GM18867 (cell line): Measurements from ENCODE around the gene LBHD1.
"Not testable (repeated sequence)": the region's sequence is repeated elsewhere in the genome, so short reads cannot be mapped to it uniquely, and the experiment has no call there.

Experiments
- ATAC-seq: cut with Tn5 transposase; IDR thresholded peaks from one replicate; pipeline ENCODE4 v1.9.1; 2021; ENCODE audit warnings: mild to moderate bottlenecking, moderate library complexity; ENCODE audit not compliant: unreplicated experiment

LBHD1 gene

GRCh38 chr11:62671608-62672389 lies at the start of gene LBHD1, which contains the start of gene UQCC3:
Gene LBHD1 (minus strand): TSS chr11:62672267. CDS start chr11:62670031, 2,236 bp downstream.
Gene UQCC3 (plus strand): TSS chr11:62671673. CDS start chr11:62671746, 73 bp downstream.
- peak; percentile 60 for ATAC-seq

- ATAC-seq, result no peak
Measured at GRCh38 chr11:62719302-62719978, 47.4 kb upstream of the LBHD1 start.

- no peak for ATAC-seq
Measured at GRCh38 chr11:62716816-62717215, 44.7 kb upstream of the LBHD1 start.

- no peak for ATAC-seq
Measured at GRCh38 chr11:62716206-62716605, 44.1 kb upstream of the LBHD1 start.

- ATAC-seq, result no peak
Measured at GRCh38 chr11:62715150-62716130, 43.4 kb upstream of the LBHD1 start.

- ATAC-seq, result no peak
Measured at GRCh38 chr11:62713343-62713742, 41.3 kb upstream of the LBHD1 start.

DNA sequence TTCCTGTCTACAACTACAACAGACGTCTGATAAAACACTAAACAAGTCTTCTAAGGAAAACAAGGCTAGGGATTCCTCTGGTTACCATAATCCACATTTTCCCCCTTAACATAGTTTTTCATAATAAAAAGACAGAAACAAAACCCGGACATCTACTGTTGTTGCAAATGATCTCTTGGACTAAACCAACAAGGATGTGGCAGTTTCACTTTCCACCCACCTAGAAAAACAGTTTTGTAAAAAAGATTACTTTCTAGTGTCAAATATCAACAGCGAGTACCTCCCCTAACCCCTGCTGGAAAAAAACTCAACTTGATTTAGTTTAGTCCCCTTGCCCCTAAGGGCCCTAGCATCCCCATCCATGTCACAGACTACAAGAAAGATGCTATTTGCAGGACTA lies 40.8 kb upstream of the LBHD1 start:
- ATAC-seq, result no peak

GRCh38 chr11:62712276-62712812 lies 40.3 kb upstream of the LBHD1 start:
- ATAC-seq, result no peak

GRCh38 chr11:62710001-62710345 lies 37.9 kb upstream of the LBHD1 start:
- no peak for ATAC-seq

DNA sequence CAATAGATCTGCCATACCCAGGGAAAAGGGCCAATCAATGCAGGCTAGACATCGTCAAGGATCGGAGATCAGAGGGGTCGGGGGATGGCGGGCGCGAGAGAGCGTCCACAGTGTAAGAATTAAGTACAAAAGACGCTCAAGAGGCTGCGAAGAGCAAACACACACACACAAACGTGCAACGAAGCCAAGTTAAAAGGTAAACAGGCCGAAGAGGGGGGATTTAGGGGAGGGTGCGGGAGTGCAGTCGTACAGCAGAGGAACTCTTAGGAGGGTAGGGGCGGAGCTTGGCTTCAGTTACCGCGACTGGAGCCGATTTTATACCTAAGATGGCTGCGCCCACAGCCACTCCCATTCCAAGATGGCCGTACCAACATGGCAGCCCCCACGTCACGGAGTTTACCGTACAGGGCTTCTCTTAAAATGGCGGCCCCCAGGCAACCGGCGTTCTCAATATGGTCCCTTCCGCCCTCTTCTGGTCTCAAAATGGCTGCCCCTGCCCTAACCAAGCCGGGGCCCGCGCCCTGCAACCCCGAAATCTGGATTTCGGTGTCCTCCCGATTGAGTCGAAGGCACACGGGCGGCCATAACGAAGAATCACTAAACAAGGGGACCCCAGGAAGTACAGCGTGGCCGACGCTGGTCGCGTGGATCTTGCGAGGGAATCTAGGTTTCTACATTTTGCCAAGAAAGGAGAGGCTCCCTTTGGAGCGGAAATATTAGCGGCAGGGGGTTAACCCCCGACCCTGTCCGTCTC lies 37.4 kb upstream of the LBHD1 start:
- peak; percentile 70 for ATAC-seq

- no peak for ATAC-seq
Measured at GRCh38 chr11:62708793-62709192, 36.7 kb upstream of the LBHD1 start.

- no peak for ATAC-seq
Measured at GRCh38 chr11:62708392-62708791, 36.3 kb upstream of the LBHD1 start.

- ATAC-seq, result no peak
Measured at GRCh38 chr11:62707277-62707861, 35.3 kb upstream of the LBHD1 start, which contains the start of the genes BSCL2 and GNG3. Gene BSCL2 (minus strand): TSS chr11:62707424. CDS start chr11:62707195, 229 bp downstream. Gene GNG3 (plus strand): TSS chr11:62707676. CDS start chr11:62708296, 620 bp downstream.

GRCh38 chr11:62706850-62707247 lies 34.8 kb upstream of the LBHD1 start:
- ATAC-seq, result no peak

DNA sequence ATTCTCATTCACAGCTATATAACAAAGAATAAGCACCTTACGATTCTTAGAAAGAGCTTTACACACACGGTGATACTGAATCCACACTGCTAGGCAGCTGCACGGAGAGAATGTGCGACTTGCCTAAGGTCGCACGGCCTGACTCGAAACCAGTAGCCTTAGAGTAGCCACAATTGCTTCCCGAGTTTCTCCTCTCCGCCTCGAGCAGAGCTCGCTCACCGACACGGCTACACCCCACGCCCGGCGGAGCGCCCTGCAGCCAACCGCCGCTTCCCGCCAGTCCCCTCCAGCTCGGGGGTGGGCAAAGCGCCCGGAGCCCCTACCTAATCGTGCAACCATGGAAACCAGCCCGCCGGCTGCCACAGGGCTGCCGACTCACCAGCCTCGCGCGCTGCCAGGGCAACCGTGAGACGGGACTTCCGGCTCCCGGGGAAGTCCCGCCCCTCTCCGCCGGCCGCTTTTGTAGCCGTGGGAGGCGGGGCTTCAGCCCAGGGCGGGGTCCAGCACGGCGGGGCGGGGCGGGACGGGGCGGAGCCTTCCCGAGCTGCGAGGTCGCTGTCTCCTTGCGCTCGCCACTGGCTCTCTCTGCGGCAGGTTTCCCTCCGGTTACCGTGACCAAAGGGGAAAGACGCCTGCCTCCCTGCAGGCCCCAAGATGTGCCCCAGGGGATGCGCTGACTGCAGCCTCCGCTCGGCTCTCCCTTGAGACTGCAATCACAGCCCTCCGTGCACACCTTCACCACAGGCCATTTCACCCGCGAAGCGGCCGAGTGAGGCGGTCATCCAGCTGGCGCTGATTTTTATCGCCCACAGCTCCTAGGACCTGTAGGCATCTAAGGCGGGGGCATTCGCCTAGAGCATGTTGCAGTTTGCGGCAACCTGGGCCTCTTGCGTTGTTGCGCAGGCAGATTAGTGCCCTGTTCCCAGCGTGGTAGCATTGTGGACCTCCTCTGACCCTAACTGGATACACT lies 34.1 kb upstream of the LBHD1 start:
- ATAC-seq, result peak; percentile 61

- ATAC-seq, result no peak
Measured at GRCh38 chr11:62705413-62705812, 33.3 kb upstream of the LBHD1 start.

DNA sequence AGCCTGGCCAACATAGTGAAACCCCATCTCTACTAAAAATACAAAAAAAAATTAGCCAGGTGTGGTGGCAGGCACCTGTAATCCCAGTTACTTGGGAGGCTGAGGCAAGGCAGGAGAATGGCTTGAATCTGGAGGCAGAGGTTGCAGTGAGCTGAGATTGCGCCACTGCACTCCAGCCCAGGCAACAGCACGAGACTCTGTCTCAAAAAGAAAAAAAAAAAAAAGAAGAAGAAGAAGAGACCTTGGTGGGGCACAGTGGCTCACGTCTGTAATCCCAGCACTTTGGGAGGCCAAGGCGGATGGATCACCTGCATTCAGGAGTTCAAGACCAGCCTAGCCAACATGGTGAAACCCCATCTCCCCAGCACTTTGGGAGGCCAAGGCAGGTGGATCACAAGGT lies 31.9 kb upstream of the LBHD1 start:
- not testable (repeated sequence) for ATAC-seq

GRCh38 chr11:62702246-62702645 lies 30.2 kb upstream of the LBHD1 start:
- no peak for ATAC-seq
